ENCODE measurements around the gene HPN.
A peak's percentile ranks its signal among the peaks of the same experiment; 100 is the strongest.

The HPN gene

DNA sequence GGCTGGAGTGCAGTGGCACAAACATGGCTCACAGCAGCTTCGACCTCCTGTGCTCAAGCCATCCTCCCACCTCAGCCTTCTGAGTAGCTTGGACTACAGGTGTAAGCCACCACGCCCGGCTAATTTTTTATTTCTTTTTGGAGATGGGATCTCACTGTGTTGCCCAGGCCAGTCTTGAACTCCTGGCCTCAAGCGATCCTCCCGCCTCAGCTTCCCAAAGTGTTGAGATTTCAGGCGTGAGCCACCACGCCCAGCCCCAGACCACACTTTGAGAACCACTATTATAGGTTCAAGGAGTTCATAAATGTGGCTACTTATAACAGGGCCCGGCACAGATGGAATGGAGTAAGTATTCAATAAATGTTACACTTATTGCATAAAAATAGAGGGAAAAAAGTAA, 14.5 kb upstream of the HPN start:
- H3K36me3 ChIP-seq (ENCODE audit: control insufficient read depth in 2 of 2, insufficient read depth in 1 of 2, low read length in 2 of 2): peaks cover 64 to 67% of the 10 kb centered on the region in 2 experiments
- H3K4me3 ChIP-seq (ENCODE audit: low read depth, low read length): no peak overlapping the region
- no peak for TF ChIP-seq ZNF274 (IDR thresholded peaks at IDR 0.05; ENCODE audit: low read length)
- TF ChIP-seq ZNF274 (tag by site-specific recombination; IDR thresholded peaks at IDR 0.05; ENCODE audit: borderline replicate concordance): no peak
- TF ChIP-seq ZNF544 (tag by site-specific recombination; IDR thresholded peaks at IDR 0.05): no peak
- TF ChIP-seq ZNF121 (tag by site-specific recombination; IDR thresholded peaks at IDR 0.05): peak; percentile 99
- TF ChIP-seq KLF8 (tag by site-specific recombination; IDR thresholded peaks at IDR 0.05): peak; percentile 35; the same call in 1 of the 2 replicates
- TF ChIP-seq KLF1 (tag by site-specific recombination; IDR thresholded peaks at IDR 0.05): 0 out of 2 replicates have a peak, but pooled peaks have one; percentile 24
- POLR2A ChIA-PET: interaction anchor here (0.6 to 2.4 kb wide), 8 partner anchors 10 to 62 kb away, joined by 3 to 10 read pairs (median 6); partner anchors contain the start of gene GRAMD1A
- H3K9me3 ChIP-seq (ENCODE audit: control insufficient read depth, insufficient read depth, low read depth, low read length): no peaks in the 10 kb centered on the region
- peaks cover 14% of the 10 kb centered on the region for H3K4me1 ChIP-seq (ENCODE audit: control insufficient read depth, insufficient read depth, low read length)
- CTCF ChIA-PET: interaction anchor here (0.5 to 5.1 kb wide), 10 partner anchors 11 to 350 kb away, joined by 3 to 57 read pairs (median 5); no protein-coding TSS in a partner anchor
- H3K27ac ChIP-seq (ENCODE audit: extremely low read depth, low read depth, low read length): no peak overlapping the region

DNA sequence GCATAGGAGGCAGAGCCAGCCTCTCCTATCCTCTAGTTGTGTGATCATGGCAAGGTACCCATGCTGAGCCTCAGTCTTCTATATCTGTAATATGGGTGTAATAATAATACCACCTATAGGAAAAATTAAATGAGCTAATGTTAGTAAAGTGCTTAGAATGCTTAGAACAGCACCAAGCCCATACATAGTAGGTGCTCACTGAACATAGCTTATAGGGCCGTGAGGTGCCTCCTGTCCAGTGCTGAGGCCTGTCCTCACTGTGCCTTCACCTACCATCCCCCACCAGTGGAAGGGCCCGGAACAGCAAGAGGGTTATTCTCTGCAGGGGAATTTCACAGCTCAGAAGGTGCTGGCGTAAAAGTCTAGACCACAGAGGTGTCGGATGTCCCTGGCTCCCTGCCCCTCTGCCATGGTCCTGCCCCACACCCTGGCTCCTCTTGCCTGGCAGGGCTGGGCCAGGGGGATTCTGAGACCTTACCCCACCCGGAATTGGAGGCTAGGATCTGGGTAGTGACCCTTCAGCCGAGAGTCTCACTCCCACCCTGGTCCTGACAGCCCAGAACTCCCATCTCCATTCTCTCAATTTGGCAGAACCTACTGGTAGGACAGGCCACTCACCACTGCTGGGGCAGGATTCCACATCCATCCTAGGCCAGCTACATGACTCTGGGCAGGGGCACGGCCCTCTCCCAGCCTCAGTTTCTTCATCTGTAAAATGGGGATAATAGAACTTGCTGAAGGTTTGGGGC, 13.5 kb upstream of the HPN start:
- peaks cover 54 to 57% of the 10 kb centered on the region in 2 experiments for H3K36me3 ChIP-seq (ENCODE audit: control insufficient read depth in 2 of 2, insufficient read depth in 1 of 2, low read length in 2 of 2)
- ChIA-PET CTCF (interaction anchor here (0.6 to 5.1 kb wide), 11 partner anchors 10 to 810 kb away, joined by 3 to 57 read pairs (median 4); no protein-coding TSS in a partner anchor), POLR2A (interaction anchor here (1.1 to 2.4 kb wide), 4 partner anchors 11 to 101 kb away, joined by 3 to 10 read pairs (median 10); partner anchors contain the start of genes GRAMD1A and ZNF30)
- TF ChIP-seq, protein P1, sequence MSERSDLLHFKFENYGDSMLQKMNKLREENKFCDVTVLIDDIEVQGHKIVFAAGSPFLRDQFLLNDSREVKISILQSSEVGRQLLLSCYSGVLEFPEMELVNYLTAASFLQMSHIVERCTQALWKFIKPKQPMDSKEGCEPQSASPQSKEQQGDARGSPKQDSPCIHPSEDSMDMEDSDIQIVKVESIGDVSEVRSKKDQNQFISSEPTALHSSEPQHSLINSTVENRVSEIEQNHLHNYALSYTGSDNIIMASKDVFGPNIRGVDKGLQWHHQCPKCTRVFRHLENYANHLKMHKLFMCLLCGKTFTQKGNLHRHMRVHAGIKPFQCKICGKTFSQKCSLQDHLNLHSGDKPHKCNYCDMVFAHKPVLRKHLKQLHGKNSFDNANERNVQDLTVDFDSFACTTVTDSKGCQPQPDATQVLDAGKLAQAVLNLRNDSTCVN (tag by site-specific recombination; optimal IDR thresholded peaks at IDR 0.05): no peak
- TF ChIP-seq ZNF423 (tag by site-specific recombination; IDR thresholded peaks at IDR 0.05) (no peak), ZNF580 (tag by site-specific recombination; IDR thresholded peaks at IDR 0.05) (peak; percentile 71; the same call in 1 of the 2 replicates), ZNF785 (tag by site-specific recombination; IDR thresholded peaks at IDR 0.05) (no peak), ZNF624 (tag by site-specific recombination; IDR thresholded peaks at IDR 0.05) (no peak), ZNF510 (tag by site-specific recombination; IDR thresholded peaks at IDR 0.05; ENCODE audit: insufficient replicate concordance) (no peak), ZXDB (tag by site-specific recombination; IDR thresholded peaks at IDR 0.05) (0 out of 2 replicates have a peak, but pooled peaks have one; percentile 20), KLF8 (tag by site-specific recombination; IDR thresholded peaks at IDR 0.05) (peak; percentile 57), ZFP69B (tag by site-specific recombination; IDR thresholded peaks at IDR 0.05) (no peak), ZNF266 (tag by site-specific recombination; IDR thresholded peaks at IDR 0.05; ENCODE audit: low read depth) (no peak), ZNF747 (tag by site-specific recombination; IDR thresholded peaks at IDR 0.05) (no peak), ZNF473 (tag by site-specific recombination; IDR thresholded peaks at IDR 0.05) (no peak), ZNF404 (tag by site-specific recombination; IDR thresholded peaks at IDR 0.05) (no peak), ZNF248 (tag by site-specific recombination; IDR thresholded peaks at IDR 0.05) (no peak), OSR2 (tag by site-specific recombination; IDR thresholded peaks at IDR 0.05) (no peak), KLF17 (tag by site-specific recombination; IDR thresholded peaks at IDR 0.05) (0 out of 2 replicates have a peak, but pooled peaks have one; percentile 24), ZNF664 (tag by site-specific recombination; IDR thresholded peaks at IDR 0.05) (peak; percentile 100), ZSCAN30 (tag by site-specific recombination; IDR thresholded peaks at IDR 0.05) (0 out of 2 replicates have a peak, but pooled peaks have one; percentile 24), ZNF132 (tag by site-specific recombination; IDR thresholded peaks at IDR 0.05; ENCODE audit: borderline replicate concordance) (no peak), TRIM28 (IDR thresholded peaks at IDR 0.05; ENCODE audit: borderline replicate concordance, low read length) (no peak), ZNF843 (tag by site-specific recombination; IDR thresholded peaks at IDR 0.05) (no peak), ZNF155 (tag by site-specific recombination; IDR thresholded peaks at IDR 0.05) (no peak), BCL11B (tag by site-specific recombination; IDR thresholded peaks at IDR 0.05; ENCODE audit: low read depth) (no peak), GLIS1 (tag by site-specific recombination; IDR thresholded peaks at IDR 0.05) (peak; percentile 91), ZNF48 (tag by site-specific recombination; IDR thresholded peaks at IDR 0.05) (no peak)
- TF ChIP-seq, protein P2, sequence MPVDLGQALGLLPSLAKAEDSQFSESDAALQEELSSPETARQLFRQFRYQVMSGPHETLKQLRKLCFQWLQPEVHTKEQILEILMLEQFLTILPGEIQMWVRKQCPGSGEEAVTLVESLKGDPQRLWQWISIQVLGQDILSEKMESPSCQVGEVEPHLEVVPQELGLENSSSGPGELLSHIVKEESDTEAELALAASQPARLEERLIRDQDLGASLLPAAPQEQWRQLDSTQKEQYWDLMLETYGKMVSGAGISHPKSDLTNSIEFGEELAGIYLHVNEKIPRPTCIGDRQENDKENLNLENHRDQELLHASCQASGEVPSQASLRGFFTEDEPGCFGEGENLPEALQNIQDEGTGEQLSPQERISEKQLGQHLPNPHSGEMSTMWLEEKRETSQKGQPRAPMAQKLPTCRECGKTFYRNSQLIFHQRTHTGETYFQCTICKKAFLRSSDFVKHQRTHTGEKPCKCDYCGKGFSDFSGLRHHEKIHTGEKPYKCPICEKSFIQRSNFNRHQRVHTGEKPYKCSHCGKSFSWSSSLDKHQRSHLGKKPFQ (tag by site-specific recombination; IDR thresholded peaks at IDR 0.05): no peak

More for the DNA sequence above, 13.5 kb upstream of the HPN start:
- H3K27ac ChIP-seq (ENCODE audit: extremely low read depth, low read depth, low read length): no peak overlapping the region; the same call in 1 of the 2 replicates
- H3K9me3 ChIP-seq (ENCODE audit: control insufficient read depth, insufficient read depth, low read depth, low read length): no peaks in the 10 kb centered on the region
- H3K4me3 ChIP-seq (ENCODE audit: low read depth, low read length): no peak overlapping the region
- peaks cover 14% of the 10 kb centered on the region for H3K4me1 ChIP-seq (ENCODE audit: control insufficient read depth, insufficient read depth, low read length)
